ENCODE results near the gene IFT81.
"Not testable (repeated sequence)": the region's sequence is repeated elsewhere in the genome, so short reads cannot be mapped to it uniquely, and the experiment has no call there.

Gene IFT81

GRCh38 chr12:110124269-110124995 is at the start of gene IFT81:
Gene IFT81 (plus strand): TSS chr12:110124357. CDS start chr12:110127381, 3,024 bp downstream.
- peak; percentile 99 for DNase-seq

DNA sequence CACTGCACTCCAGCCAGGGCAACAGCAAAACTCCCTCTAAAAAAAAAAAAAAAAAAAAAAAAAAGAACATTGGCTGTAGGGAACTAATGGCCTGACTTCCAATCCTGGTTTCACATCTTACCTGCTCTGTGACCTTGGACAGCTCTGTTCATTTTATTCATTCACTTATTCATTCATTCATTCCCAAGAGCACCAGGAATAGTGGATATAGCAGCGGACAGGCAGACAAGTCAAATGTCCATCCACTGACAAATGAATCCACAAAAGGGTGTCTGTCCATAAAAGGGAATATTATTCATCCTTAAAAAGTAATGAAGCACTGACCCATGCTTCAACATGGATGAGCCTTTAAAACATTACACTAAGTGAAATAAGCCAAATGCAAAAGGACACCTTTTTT is 48.3 kb upstream of the IFT81 start:
- DNase-seq: no peak

GRCh38 chr12:110077800-110078199 is 46.4 kb upstream of the IFT81 start:
- no peak for DNase-seq

GRCh38 chr12:110079477-110080400 is 44.4 kb upstream of the IFT81 start:
- DNase-seq: peak; percentile 87

DNA sequence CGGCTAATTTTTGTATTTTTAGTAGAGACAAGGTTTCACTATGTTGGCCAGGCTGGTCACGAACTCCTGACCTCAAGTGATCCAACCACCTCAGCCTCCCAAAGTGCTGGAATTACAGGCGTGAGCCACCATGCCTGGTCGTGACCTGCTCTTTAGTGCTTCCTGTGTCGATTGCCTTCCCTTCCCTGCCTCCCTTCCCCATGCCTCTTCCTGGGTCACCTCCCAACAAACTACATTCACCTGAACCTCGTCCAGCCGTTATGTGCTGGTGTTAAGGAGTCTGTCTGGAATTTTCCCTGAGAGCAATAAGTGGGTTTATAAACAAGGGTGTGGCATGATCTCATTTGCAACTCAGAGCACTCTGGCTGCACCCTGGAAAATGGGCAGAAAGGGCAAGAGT is 43.7 kb upstream of the IFT81 start:
- no peak for DNase-seq

- DNase-seq: no peak
These were observed 39.7 kb upstream of the IFT81 start for GRCh38 chr12:110084314-110085015.

GRCh38 chr12:110088216-110088615 is 35.9 kb upstream of the IFT81 start:
- not testable (repeated sequence) for DNase-seq

DNA sequence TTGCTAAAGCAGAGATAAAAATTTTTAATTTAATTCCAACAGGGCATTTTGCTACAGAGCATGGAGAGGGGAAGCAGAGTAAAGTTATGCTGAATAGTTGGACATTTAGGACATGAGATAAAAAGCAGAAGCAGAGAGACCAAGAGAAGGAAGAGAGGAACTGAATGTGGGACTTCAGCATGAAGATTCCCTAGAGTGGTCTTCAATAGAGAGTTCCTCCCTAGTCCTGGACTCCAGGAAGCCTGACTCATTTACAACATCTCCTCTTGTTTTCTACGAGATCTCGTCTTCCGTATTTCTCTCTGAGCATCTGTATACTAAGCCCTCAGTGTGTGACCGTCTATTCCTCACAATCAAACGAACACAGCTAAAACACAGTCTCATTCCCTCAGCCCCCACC is 35.2 kb upstream of the IFT81 start:
- DNase-seq: no peak

DNA sequence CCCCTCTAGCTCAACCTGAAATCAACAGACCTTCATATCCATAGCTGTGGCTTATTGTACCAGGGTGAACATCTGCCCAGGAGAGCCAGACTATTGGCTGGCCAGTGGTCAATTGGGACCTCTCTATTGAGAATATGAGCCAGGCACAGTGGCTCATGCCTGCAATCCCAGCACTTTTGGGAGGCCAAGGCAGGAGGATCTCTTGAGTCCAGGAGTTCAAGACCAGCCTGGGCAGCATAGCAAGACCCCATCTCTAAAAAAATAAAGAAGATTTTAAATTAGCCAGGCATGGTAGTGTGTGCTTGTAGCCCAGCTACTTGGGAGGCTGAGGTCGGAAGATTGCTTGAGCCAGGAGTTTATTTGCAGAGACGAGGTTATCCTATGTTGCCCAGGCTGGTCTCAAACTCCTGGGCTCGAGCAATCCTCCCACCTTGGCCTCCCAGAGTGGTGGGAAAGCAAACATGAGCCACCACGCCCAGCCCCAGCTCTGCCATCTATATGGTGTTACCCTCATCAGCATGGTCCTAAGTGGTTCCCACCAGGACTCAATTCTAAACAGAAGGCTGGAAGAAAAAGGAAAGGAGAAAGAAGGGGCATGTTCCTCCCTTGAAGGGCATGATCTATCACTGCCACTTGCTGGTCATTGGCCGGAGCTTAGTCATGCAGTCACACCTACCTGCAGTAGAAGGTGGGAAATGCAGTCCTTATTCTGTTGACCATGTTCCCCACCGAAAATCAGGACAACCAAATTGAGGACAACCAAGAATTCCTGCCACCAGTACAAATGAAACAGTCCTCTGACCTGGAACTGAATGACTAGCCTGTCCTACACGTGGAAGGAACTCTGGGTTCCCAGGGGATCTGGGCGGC is 33.7 kb upstream of the IFT81 start:
- DNase-seq: no peak

DNA sequence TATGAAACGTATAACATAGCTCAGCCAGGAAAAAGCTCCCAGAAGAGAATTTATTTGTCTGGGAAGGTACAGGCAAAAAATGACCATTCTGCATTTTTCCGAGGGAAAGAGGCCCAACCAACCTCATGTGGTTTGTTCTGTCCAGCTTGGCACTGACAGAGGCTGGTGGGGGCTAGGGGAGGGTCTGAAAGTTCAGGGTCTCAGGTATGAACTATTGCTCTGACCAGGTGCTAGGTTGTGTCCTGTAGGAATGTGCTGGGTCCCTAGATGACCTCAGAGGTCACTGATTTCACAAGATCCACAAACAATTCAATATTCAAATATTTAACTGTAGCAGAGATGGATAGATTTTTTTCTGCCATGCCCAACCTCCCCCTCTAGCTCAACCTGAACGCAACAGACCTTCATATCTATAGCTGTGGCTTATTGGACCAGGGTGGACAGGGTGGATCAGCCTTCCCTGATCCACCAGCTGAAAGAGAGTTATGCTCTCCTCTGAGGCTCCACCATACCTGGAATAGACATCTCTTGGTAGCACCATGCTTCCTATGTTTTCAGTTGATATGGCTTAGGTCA is 32.9 kb upstream of the IFT81 start:
- DNase-seq: no peak

DNA sequence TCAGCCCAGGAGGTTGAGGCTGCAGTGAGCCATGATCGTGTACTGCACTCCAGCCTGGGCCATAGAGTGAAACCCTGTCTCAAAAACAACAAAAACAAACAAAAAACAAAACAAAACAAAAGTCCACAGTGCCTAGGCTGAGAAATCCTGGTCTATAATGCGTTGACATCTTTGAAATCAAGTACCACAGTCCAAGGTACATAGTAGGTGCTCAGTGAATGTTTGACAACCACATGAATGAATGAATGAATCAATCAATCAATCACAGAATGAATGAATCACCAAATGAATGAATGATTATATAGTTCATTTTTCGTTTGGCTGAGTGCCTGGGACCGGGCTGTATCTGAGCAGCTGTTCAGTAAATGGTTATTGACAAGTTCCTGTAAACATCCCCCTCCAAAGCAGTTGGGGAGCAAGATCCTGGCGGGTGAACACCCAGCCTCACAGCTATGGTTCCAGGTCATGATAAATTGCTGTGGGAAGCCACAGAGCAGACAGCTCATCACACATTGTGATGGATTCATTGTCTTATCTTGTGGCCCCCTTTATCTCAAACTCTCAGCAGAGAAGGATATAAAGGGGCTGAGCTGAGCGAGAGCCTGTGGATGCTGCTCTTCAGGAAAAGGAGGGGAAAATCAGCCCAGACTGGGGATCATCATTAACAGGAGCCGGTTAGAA is 30.4 kb upstream of the IFT81 start:
- no peak for DNase-seq

GRCh38 chr12:110100315-110100970 is 23.7 kb upstream of the IFT81 start:
- peak; percentile 77 for DNase-seq

DNA sequence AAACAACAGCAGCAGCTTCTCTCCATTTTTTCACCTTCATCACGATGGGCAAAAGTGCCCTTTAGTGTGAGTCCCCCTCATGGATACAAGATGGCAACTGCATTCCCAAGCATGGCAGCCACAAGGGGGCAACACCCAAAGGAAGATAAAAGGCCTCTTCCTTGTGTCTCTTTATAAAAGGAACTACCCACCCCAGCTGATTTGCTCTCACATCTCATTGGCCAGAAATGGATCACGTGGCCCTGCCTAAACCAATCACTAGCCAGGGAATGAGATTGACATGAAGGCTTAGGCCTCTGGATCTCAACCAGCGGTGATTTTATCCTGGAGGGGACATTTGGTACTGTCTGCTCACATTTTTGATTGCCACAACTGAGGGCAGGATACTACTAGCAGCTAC is 21.9 kb upstream of the IFT81 start:
- no peak for DNase-seq

- DNase-seq: no peak
These were observed 19.7 kb upstream of the IFT81 start for GRCh38 chr12:110104188-110105094.

- no peak for DNase-seq
These were observed 19.0 kb upstream of the IFT81 start for GRCh38 chr12:110105159-110105558.

DNA sequence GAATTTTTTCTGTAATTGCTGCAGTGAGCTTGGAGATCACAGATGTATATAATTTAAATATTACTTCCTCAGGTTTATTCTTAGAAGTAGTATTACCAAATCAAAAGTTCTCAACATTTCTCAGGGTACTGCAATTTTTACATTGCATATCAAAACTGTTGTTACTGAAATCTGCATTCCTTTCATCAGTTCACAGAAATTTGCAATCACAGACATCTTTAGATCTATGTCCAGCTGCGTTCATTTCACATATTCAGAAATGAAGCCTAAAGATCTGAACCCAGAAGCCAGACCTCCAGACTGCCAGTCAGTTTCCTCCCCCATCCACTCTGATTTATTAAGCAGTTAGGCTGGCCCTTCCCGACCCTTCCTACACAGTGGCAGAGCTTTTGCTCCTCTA is 18.2 kb upstream of the IFT81 start:
- no peak for DNase-seq

GRCh38 chr12:110107369-110108281 is 16.5 kb upstream of the IFT81 start:
- no peak for DNase-seq

GRCh38 chr12:110108309-110109036 is 15.7 kb upstream of the IFT81 start:
- DNase-seq: no peak
